A673 (cell line): ENCODE results near the gene MPC1. TPM values are rescaled to one million over a fixed set of nuclear protein-coding genes. Genes with fewer than 3 reads are reported as not detected.

Source experiments
- BruUV-seq: library from RNA; stranded (reverse); fragments of 400-500 nt; replicated peaks from 2 replicates; lab custom pipeline; 2021; lab: Mats Ljungman, UMichigan
- CTCF ChIA-PET: fragments of 300-600 bp; sonication (Branson Sonifier 250); formaldehyde crosslinking; loops from one replicate; lab custom pipeline; 2022; ENCODE audit warnings: antibody characterized with exemption; lab: Charles Lee
- POLR2A ChIA-PET: fragments of 300-600 bp; sonication (Branson Sonifier 250); formaldehyde crosslinking; loops from one replicate; lab custom pipeline; 2022; ENCODE audit warnings: antibody characterized with exemption; ENCODE audit not compliant: low non-redundant PET; lab: Charles Lee
- DNase-seq: peaks from one replicate; pipeline ENCODE4 v3.0.0-alpha.2; 2015; ENCODE audit warnings: low spot score
- H3K27ac ChIP-seq: fragments of 200-600 bp; sonication (generic); 2 replicates; pipeline ENCODE4 v1.5.1; 2016; ENCODE audit warnings: mixed run types, low read depth, mild to moderate bottlenecking, mixed read lengths, antibody characterized with exemption, low read length; ENCODE audit not compliant: poor library complexity, severe bottlenecking
- H3K27me3 ChIP-seq: fragments of 200-600 bp; sonication (generic); replicated peaks from 2 replicates; pipeline ENCODE4 v1.6.1; 2017; ENCODE audit warnings: mixed run types, low read depth, mild to moderate bottlenecking, mixed read lengths, antibody characterized with exemption, low read length; ENCODE audit not compliant: insufficient read depth, poor library complexity
- H3K36me3 ChIP-seq: fragments of 200-600 bp; sonication (generic); 2 replicates; pipeline ENCODE4 v1.6.1; 2016; ENCODE audit warnings: mixed run types, mild to moderate bottlenecking, mixed read lengths, antibody characterized with exemption, low read length; ENCODE audit not compliant: insufficient read depth, poor library complexity, severe bottlenecking
- H3K4me1 ChIP-seq: fragments of 200-600 bp; sonication (generic); 2 replicates; pipeline ENCODE4 v1.6.1; 2017; ENCODE audit warnings: mixed run types, mild to moderate bottlenecking, mixed read lengths, antibody characterized with exemption, low read length; ENCODE audit not compliant: insufficient read depth, poor library complexity, severe bottlenecking
- H3K4me3 ChIP-seq: fragments of 200-600 bp; sonication (generic); 2 replicates; pipeline ENCODE4 v1.5.1; 2016; ENCODE audit warnings: low read depth, mixed run types, mild to moderate bottlenecking, mixed read lengths, low read length; ENCODE audit not compliant: poor library complexity, severe bottlenecking
- H3K9me3 ChIP-seq: fragments of 200-600 bp; sonication (generic); 2 replicates; pipeline ENCODE4 v1.6.1; 2016; ENCODE audit warnings: mixed run types, low read depth, mild to moderate bottlenecking, mixed read lengths, antibody characterized with exemption, low read length; ENCODE audit not compliant: poor library complexity, severe bottlenecking
- EZH2 ChIP-seq: fragments of 200-600 bp; sonication (generic); IDR thresholded peaks from 2 replicates; pipeline ENCODE4 v1.6.1; 2017; ENCODE audit warnings: borderline replicate concordance, low read depth, mild to moderate bottlenecking, mixed read lengths, antibody characterized with exemption, low read length; ENCODE audit not compliant: poor library complexity, severe bottlenecking
- intact Hi-C: fragments of 100-400 bp; cut with micrococcal nuclease; formaldehyde crosslinking; loops from one replicate; pipeline ENCODE4 v1.10.0; 2022; ENCODE audit not compliant: unreplicated experiment
- total RNA-seq: library from RNA; stranded (reverse); gene quantifications from 2 replicates; pipeline ENCODE4 v1.2.3, GENCODE V29; 2021
- TF ChIP-seq, protein P1 (sequence below): fragments of 300-800, 200-600 bp; sonication (generic); conservative IDR thresholded peaks from 2 replicates; pipeline ENCODE4 v1.5.1; 2017; ENCODE audit warnings: low read depth, mild to moderate bottlenecking, antibody characterized with exemption, low read length, moderate library complexity, mixed read lengths

The MPC1 gene
- total RNA-seq, 1 experiment from 2014 or later: 35.9 TPM

DNA sequence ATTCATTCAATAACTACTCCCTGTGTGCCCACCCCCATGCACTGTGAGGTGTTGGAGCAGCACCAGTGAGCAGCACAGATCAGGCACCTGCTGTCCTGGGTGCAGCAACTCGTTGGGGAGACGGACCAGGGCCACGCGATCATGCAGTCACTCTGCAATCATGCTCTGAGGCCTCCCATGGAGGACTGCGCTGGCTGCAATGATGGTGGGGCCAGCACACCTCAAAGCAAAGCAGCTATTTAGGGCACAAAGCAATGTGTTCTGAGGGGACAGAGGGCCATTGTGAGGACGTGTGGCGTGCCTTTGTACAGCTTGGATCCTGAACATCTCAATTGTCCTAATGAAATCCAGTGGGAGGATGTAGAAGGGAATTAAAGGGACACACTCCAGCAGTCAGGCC lies 41.0 kb upstream of the MPC1 start:
- Histone ChIP-seq H3K4me1 (no peaks in the 10 kb centered on the region), H3K27me3 (no peaks in the 10 kb centered on the region), H3K4me3 (no peak overlapping the region), H3K36me3 (no peaks in the 10 kb centered on the region), H3K9me3 (no peaks in the 10 kb centered on the region), H3K27ac (no peak overlapping the region)
- ChIA-PET CTCF (no interaction called here), POLR2A (no interaction called here)
- intact Hi-C loops: no loop called here
- no peak for DNase-seq
- no TSS peak for BruUV-seq
- TF ChIP-seq, protein P1, sequence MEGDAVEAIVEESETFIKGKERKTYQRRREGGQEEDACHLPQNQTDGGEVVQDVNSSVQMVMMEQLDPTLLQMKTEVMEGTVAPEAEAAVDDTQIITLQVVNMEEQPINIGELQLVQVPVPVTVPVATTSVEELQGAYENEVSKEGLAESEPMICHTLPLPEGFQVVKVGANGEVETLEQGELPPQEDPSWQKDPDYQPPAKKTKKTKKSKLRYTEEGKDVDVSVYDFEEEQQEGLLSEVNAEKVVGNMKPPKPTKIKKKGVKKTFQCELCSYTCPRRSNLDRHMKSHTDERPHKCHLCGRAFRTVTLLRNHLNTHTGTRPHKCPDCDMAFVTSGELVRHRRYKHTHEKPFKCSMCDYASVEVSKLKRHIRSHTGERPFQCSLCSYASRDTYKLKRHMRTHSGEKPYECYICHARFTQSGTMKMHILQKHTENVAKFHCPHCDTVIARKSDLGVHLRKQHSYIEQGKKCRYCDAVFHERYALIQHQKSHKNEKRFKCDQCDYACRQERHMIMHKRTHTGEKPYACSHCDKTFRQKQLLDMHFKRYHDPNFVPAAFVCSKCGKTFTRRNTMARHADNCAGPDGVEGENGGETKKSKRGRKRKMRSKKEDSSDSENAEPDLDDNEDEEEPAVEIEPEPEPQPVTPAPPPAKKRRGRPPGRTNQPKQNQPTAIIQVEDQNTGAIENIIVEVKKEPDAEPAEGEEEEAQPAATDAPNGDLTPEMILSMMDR: no peak
- no peak for TF ChIP-seq EZH2

DNA sequence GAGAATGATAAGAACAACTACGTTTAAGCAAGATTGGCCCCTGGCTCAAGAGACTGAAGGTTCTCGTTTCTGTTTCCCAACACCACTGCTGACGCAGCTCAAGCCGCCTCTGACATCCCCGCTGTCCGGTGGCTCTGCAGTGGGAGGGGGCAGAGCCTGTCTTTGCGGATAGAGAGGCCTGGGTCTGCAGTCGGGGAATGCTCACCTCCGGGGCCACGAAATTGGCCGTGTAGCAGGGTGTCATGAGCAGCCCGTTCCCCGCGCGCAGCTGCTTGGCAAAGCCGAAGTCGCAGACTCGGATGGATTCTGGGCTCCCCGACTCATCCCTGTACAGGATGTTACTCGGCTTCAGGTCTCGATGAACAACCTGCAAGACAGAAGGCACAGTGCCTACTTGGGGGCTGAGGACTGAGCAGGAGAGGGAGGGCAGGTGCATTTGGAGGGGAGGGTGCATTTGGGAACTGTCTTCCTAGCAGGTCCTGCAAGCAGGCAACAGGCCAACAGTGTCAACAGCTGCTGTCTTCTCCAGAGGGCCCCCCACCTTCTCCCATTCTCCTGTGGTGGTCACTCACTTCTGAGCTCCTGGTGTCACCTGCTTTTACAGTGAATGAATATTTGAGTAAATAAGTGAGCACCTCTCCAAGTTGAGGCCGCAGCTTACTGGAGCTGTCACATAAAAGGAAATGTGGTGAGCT lies 40.5 kb upstream of the MPC1 start:
- no peaks in the 10 kb centered on the region for H3K4me1 ChIP-seq
- CTCF ChIA-PET: no interaction called here
- H3K27ac ChIP-seq: no peak overlapping the region
- no peaks in the 10 kb centered on the region for H3K36me3 ChIP-seq
- no peak for TF ChIP-seq EZH2
- TF ChIP-seq, protein P1: no peak
- intact Hi-C loops: no loop called here
- H3K4me3 ChIP-seq: no peak overlapping the region
- BruUV-seq: no TSS peak
- no peaks in the 10 kb centered on the region for H3K9me3 ChIP-seq
- no peak for DNase-seq
- POLR2A ChIA-PET: no interaction called here
- H3K27me3 ChIP-seq: no peaks in the 10 kb centered on the region

DNA sequence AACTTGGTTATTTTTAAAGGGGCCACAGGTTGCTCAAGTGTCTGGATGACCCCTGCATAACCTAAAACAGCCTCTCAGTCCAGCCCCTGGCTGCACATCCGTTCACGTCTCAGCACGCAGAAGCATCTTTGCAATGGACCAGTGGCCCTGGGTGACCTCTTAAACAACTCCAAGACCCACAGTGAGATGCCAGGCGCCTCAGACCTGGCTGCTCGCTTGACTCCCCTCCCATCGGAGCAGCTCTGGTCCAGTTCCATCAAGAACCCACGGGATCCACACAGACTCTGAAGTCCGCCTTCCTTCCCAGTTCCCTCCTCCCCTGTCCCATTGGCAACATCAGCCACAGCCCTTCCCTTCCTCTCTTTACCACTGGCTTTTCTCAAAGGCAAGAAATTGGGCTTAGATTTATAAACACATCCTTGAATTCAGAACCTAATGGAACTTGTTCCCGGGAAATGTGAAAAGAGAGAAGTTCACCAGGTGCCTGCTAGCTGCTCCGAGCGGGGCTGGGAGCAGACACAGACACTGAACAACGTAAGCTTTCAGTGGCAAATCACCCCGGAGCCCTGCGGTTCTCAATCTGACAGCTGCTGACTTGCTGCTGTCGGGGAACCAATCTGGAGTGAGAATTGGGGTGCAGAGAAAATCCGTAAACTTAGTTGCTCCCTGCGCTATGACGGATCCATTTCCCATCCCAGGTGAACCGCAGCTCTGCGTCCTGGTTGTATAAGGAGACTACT lies 39.6 kb upstream of the MPC1 start:
- intact Hi-C loops: no loop called here
- BruUV-seq: no TSS peak
- no peaks in the 10 kb centered on the region for H3K27me3 ChIP-seq
- no peaks in the 10 kb centered on the region for H3K36me3 ChIP-seq
- CTCF ChIA-PET: no interaction called here
- no peaks in the 10 kb centered on the region for H3K4me1 ChIP-seq
- H3K27ac ChIP-seq: no peak overlapping the region
- POLR2A ChIA-PET: no interaction called here
- no peak for DNase-seq
- H3K9me3 ChIP-seq: no peaks in the 10 kb centered on the region
- TF ChIP-seq EZH2: no peak
- TF ChIP-seq, protein P1: no peak
- H3K4me3 ChIP-seq: no peak overlapping the region
